Mesodermal cell (in vitro differentiated cells): Measurements from ENCODE around the gene IMMP2L.
A peak's percentile ranks its signal among the peaks of the same experiment; 100 is the strongest.

Source experiments
- H3K27ac ChIP-seq: 2 replicates; pipeline ENCODE4 v1.7.0; 2013; ENCODE audit warnings: mild to moderate bottlenecking, low read depth, low read length, moderate library complexity; ENCODE audit not compliant: severe bottlenecking
- H3K36me3 ChIP-seq: 2 replicates; pipeline ENCODE4 v1.7.1; 2013; ENCODE audit warnings: mild to moderate bottlenecking, low read length, moderate library complexity; ENCODE audit not compliant: control insufficient read depth, insufficient read depth
- H3K4me1 ChIP-seq: one replicate; pipeline ENCODE4 v1.7.1; 2013; ENCODE audit warnings: mild to moderate bottlenecking, low read length; ENCODE audit not compliant: insufficient read depth, control insufficient read depth, poor library complexity, severe bottlenecking
- H3K4me3 ChIP-seq: 2 replicates; pipeline ENCODE4 v1.7.0; 2013; ENCODE audit warnings: low read length, control low read depth, mild to moderate bottlenecking; ENCODE audit not compliant: insufficient read depth, poor library complexity, severe bottlenecking; ENCODE audit errors: extremely low read depth
- H3K9me3 ChIP-seq: 2 replicates; pipeline ENCODE4 v1.7.1; 2013; ENCODE audit warnings: mild to moderate bottlenecking, low read length, moderate library complexity; ENCODE audit not compliant: control insufficient read depth
- WGBS, 2 experiments: methylation state at CpG; one replicate each; pipeline ENCODE4 v1.1.5; 2013; ENCODE audit warnings: missing lambda C conversion rate in 2 of 2; ENCODE audit not compliant: insufficient coverage in 2 of 2; 5-methylcytosine and 5-hydroxymethylcytosine counted together

IMMP2L gene

DNA sequence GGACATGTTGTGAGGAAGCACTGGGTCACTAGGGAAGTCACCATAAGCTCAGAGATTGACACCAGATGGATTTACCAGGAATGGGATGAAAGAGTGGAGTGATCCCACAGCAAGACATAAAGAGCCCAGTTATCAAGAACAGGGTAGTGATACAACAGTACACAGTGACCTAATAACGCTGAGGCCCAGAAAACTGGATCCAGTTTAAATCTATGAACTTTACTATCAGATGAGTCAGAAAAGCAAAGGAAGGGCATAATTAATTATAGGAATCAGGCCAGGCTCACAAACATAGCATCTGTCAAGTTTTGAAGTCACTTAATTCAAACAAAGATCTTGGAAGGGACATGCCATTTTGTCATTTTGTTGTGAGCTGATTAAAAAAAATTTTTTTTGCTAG, 397.9 kb downstream of the IMMP2L start:
- Histone ChIP-seq H3K4me1 (no peaks in the 10 kb centered on the region), H3K27ac (no peak overlapping the region), H3K4me3 (no peak overlapping the region), H3K9me3 (no peaks in the 10 kb centered on the region), H3K36me3 (no peaks in the 10 kb centered on the region)
- WGBS, 2 experiments = 100% methylated on average over 1 of the region's 1 CpG; no CpG with 5 or more reads in 1 of the 2 experiments

DNA sequence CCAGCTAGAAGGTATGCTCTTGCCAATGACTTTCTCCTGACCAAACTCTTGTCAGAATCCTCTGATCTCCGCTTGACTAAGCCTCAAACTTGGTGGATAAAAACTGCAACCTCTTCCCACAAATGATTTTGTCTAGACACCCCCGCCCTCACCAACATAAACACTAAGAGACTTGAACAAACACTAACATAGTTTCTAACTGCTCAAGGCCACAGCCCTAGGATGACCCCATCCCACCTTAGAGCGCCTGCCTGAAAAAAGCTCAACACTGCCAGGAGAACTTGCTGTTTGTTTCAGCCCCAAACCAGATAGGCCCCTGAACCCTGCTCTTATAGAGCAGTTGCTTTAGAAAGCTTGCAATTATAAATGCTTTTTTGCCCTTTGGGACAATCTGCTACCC, 399.6 kb downstream of the IMMP2L start:
- 100% methylated on average over 1 to 3 of the region's 3 CpGs for WGBS, 2 experiments
- no peaks in the 10 kb centered on the region for H3K9me3 ChIP-seq

DNA sequence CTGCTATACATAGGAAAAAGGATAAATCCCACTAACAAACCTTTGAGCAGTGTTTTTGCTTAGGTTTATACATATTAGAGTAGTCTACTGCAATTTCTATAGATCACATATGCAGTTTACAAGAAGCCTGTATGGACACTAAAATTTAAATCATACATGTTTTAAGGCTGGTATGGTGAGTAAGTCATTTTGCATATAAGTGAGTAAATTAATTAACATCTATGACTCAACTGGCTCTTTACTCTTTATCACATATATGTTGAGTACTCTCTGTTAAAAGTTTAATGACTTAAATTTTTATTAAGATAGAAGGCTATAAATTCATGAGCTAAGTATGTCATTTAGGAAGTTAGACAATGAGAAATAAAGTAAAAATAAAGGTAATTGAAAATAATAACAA, 402.0 kb downstream of the IMMP2L start:
- no peak overlapping the region for H3K27ac ChIP-seq
- no peaks in the 10 kb centered on the region for H3K36me3 ChIP-seq
- no peak overlapping the region for H3K4me3 ChIP-seq
- H3K4me1 ChIP-seq = no peaks in the 10 kb centered on the region
- no peaks in the 10 kb centered on the region for H3K9me3 ChIP-seq

More for the DNA sequence above, 399.6 kb downstream of the IMMP2L start:
- H3K4me1 ChIP-seq = no peaks in the 10 kb centered on the region
- H3K27ac ChIP-seq = no peak overlapping the region
- H3K4me3 ChIP-seq = no peak overlapping the region
- no peaks in the 10 kb centered on the region for H3K36me3 ChIP-seq

DNA sequence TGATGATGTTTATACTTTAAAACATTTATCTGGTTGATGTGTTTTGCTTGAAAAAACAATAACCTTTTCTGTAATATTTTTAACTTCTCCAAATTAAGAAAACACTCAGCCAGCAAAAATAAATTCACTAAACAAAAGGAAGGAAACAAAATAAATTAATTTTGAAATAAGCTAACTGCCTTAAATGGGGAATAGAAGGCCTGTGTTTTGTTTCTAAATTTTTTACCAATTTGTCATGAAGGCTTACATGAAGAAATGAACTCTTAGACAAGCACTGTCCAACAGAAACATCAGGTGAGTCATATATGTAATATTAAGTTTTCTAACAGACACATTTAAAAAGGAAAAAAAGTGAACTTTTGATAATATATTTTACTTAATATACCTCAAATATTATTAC, 402.9 kb downstream of the IMMP2L start:
- H3K36me3 ChIP-seq = no peaks in the 10 kb centered on the region
- H3K27ac ChIP-seq = no peak overlapping the region
- no peaks in the 10 kb centered on the region for H3K9me3 ChIP-seq
- H3K4me1 ChIP-seq = no peaks in the 10 kb centered on the region
- no peak overlapping the region for H3K4me3 ChIP-seq

DNA sequence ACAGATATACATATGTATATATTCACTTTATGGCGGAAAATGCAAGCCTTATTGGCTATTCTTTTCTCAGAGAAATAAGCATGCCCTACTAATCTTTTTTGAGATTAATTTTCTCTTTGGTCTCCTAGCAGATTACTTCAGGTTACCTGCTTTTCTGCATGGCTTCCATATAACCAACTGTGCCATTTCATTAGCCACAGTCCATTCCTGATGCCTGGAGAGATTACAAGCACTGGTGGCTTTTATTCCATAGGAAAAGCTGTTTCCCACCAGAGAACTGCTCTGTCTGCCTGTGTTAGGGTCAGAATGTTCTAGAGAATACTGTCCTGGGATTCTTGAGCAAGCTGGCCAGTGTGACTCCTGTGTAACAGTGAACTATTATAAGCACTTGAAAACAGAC, 411.6 kb downstream of the IMMP2L start:
- no peak overlapping the region for H3K27ac ChIP-seq
- no peak overlapping the region for H3K4me3 ChIP-seq
- no peaks in the 10 kb centered on the region for H3K4me1 ChIP-seq
- H3K9me3 ChIP-seq = no peaks in the 10 kb centered on the region
- 100% methylated on average over 1 of the region's 1 CpG; no CpG with 5 or more reads in 1 of the 2 experiments for WGBS, 2 experiments
- no peaks in the 10 kb centered on the region for H3K36me3 ChIP-seq

DNA sequence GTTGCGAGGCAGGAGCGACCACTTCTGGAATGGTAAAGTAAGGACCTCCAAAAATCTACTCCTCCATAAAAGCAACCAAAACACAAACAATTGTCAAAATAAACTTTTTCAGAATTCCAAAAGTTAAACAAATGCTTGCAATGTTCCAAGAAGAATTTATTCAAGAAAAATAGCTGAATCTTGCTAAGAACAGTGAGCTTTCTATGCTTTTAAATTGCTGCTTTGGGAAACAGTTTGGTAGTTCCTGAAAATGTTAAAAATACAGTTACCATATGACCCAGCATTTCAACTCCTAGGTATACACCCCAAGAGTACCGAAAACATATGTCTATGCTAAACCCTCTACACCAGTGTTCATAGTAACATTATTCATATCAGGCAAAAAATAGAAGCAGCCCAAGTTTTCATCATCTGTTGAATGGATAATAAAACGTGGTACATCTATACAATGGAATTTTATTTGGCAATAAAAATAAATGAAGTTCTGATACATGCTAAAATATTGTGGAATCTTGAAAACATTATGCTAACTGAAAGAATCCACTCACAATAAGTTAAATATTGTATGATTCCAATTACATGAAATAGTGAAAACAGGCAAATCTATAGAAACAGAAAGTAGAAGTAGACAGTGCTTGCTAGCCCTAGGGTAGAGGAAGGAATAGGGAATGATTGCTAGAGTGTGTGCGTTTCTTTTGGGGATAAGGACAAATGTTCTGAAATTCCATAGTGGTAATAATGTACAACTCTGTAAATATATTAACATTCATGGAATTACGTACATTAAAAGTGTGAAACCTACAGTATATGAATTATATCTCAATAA, 414.4 kb downstream of the IMMP2L start:
- Histone ChIP-seq H3K9me3 (no peaks in the 10 kb centered on the region), H3K4me1 (no peaks in the 10 kb centered on the region), H3K4me3 (no peak overlapping the region), H3K36me3 (no peaks in the 10 kb centered on the region), H3K27ac (no peak overlapping the region)
- 100% methylated on average over 2 of the region's 6 CpGs; no CpG with 5 or more reads in 1 of the 2 experiments for WGBS, 2 experiments

DNA sequence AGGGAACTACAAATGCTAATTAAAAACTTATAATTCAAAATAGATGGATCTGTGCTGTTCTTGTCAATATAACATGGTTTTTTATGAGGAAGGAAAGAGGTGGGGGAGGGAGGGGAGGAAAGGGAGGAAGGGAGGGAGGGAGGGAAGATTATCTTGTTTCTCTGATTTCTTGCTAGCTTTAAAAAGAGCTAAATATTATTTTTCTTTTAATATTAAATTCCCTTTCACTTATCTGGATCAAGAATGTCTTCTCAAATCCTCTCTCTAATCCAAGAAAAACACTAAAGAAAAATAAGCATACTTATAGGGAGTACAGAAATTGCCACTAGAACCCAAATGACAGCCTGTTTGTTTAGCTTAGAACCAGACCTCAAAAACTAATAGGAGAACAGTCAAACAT, 416.2 kb downstream of the IMMP2L start:
- Histone ChIP-seq H3K36me3 (no peaks in the 10 kb centered on the region), H3K4me3 (no peak overlapping the region), H3K4me1 (no peaks in the 10 kb centered on the region), H3K9me3 (no peaks in the 10 kb centered on the region), H3K27ac (no peak overlapping the region)

DNA sequence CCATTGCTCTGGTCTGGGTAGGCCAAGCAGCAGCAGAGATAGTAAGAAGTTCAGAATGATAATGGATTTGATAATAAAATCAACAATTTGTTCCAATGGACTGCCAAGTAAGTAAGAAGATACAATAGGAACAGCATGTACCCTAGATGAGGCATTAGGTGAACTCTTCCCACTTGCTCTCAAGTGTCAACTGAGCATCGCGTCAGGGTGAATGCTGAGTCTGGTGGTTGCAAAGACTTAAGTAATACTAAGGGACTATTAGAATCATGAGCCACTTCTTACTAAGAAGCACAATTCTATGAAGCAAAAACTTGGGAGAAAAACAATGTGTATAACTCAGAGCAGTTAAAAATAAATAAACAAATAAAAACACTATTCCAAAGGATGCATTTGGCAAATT, 416.8 kb downstream of the IMMP2L start:
- Histone ChIP-seq H3K36me3 (no peaks in the 10 kb centered on the region), H3K27ac (no peak overlapping the region), H3K4me3 (no peak overlapping the region), H3K4me1 (no peaks in the 10 kb centered on the region), H3K9me3 (no peaks in the 10 kb centered on the region)
- WGBS, 2 experiments = no CpG with 5 or more reads among the region's 2 CpGs

DNA sequence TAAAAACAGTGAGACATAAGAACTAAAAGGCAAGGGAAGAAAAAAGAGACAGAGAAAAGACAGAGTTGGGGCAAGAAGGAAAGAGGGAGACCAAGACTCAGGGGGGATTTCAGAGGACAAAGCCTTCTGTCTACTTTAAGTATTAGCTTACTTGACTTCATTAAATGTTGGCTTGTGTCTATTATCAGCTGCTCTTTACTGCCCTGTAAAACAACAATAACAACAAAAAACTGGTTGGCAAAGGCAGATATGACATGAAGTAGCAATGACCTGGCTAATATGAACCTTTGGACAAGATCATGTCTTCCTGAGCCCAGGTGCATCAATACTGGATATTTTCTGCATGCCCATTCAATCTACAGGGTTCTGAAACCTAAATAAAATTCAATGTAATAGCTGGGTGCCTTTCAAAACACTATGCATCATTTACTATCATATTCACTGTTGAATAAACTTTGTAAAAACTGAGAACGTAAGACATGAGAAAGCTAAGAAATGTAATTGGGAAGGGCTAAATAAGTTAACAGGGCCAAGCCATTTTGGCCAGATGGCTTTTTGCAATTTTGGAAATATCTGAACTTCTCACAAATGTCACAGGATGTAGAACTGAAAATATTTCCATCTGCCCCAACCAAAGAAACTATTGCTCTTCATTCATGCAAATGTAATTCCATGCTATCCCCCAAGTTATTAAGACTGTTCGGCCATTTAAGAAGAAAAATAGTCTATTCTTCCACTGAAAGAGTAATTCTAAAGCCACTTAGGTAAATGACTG, 422.0 kb downstream of the IMMP2L start:
- no CpG with 5 or more reads among the region's 2 CpGs for WGBS, 2 experiments
- H3K27ac ChIP-seq = no peak overlapping the region

DNA sequence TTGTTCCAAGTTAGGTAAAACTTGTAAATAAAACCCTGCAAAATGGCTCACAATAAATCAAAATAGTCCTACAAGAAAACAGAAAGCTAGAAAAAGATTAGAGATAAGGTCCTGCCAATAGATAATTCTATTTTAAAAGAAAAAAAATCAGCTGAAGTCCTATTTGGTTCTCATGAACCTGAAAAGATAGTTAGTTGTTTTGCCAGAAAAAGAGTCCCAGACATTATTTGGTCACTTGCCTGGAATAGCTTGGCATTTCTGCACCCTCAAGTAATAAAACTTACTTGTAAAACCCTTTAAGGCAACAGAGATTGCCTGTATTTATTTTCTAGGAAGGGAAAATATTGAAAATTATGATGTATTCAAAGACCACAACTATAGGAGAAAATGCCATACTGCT, 423.7 kb downstream of the IMMP2L start:
- peak overlapping the region; percentile 93 for H3K27ac ChIP-seq
- no peaks in the 10 kb centered on the region for H3K9me3 ChIP-seq
- no peaks in the 10 kb centered on the region for H3K36me3 ChIP-seq
- H3K4me3 ChIP-seq = no peak overlapping the region
- peaks cover 25% of the 10 kb centered on the region for H3K4me1 ChIP-seq

More for the DNA sequence above, 422.0 kb downstream of the IMMP2L start:
- H3K4me3 ChIP-seq = no peak overlapping the region
- no peaks in the 10 kb centered on the region for H3K9me3 ChIP-seq
- H3K4me1 ChIP-seq = peaks cover 25% of the 10 kb centered on the region
- H3K36me3 ChIP-seq = no peaks in the 10 kb centered on the region

DNA sequence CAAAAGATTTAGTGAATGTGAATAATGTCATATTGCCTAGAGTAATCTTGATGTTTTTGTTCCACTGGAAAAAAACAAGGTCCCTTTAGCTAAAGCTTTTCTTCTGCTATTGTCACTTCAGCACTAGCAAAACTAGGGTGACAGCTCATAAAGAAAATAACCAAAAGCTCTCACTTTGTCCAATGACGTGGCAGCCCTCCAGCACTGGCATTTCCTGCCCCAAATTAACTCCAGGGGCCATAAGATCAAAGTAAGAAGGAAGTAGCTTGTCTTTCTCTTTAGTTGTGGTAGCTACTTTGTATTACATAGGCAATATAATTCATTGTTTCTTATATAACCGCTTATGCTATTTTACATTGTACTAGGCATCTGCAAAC, 424.1 kb downstream of the IMMP2L start:
- H3K36me3 ChIP-seq = no peaks in the 10 kb centered on the region
- H3K27ac ChIP-seq = peak overlapping the region; percentile 93
- no CpG with 5 or more reads among the region's 2 CpGs for WGBS, 2 experiments
- H3K4me1 ChIP-seq = peaks cover 29% of the 10 kb centered on the region
- H3K9me3 ChIP-seq = no peaks in the 10 kb centered on the region
- H3K4me3 ChIP-seq = no peak overlapping the region
